ENCODE data around the gene PRDM5. TPM values are rescaled to one million over a fixed set of nuclear protein-coding genes. Genes with fewer than 3 reads are reported as not detected.
"Not testable (repeated sequence)": the region's sequence is repeated elsewhere in the genome, so short reads cannot be mapped to it uniquely, and the experiment has no call there.

The PRDM5 gene
- total RNA-seq, 1 donor from 2014 or later = not detected

- intact Hi-C loops (cut with micrococcal nuclease) = no loop called here
Observed at GRCh38 chr4:120760047-120760446, 162.5 kb downstream of the PRDM5 start.

- intact Hi-C loops (cut with micrococcal nuclease) = no loop called here
Observed at GRCh38 chr4:120755864-120756263, 166.7 kb downstream of the PRDM5 start.

GRCh38 chr4:120754590-120754989 is 167.9 kb downstream of the PRDM5 start:
- intact Hi-C loops (cut with micrococcal nuclease) = no loop called here

GRCh38 chr4:120753854-120754253 is 168.7 kb downstream of the PRDM5 start:
- intact Hi-C loops (cut with micrococcal nuclease) = no loop called here

GRCh38 chr4:120750152-120750525 is 172.4 kb downstream of the PRDM5 start:
- intact Hi-C loops (cut with micrococcal nuclease) = no loop called here

GRCh38 chr4:120749445-120750151 is 172.9 kb downstream of the PRDM5 start:
- intact Hi-C loops (cut with micrococcal nuclease) = no loop called here

- intact Hi-C loops (cut with micrococcal nuclease) = not testable (repeated sequence)
Observed at GRCh38 chr4:120741636-120742035, 180.9 kb downstream of the PRDM5 start.

GRCh38 chr4:120736312-120736711 is 186.2 kb downstream of the PRDM5 start:
- intact Hi-C loops (cut with micrococcal nuclease) = no loop called here

- intact Hi-C loops (cut with micrococcal nuclease) = no loop called here
Observed at GRCh38 chr4:120733968-120734367, 188.6 kb downstream of the PRDM5 start.

- intact Hi-C loops (cut with micrococcal nuclease) = no loop called here
Observed at GRCh38 chr4:120733054-120733453, 189.5 kb downstream of the PRDM5 start.

- intact Hi-C loops (cut with micrococcal nuclease) = no loop called here
Observed at GRCh38 chr4:120731561-120731960, 191.0 kb downstream of the PRDM5 start.

GRCh38 chr4:120730777-120731320 is 191.7 kb downstream of the PRDM5 start:
- intact Hi-C loops (cut with micrococcal nuclease) = no loop called here

- intact Hi-C loops (cut with micrococcal nuclease) = no loop called here
Observed at GRCh38 chr4:120728892-120729675, 193.4 kb downstream of the PRDM5 start.

- intact Hi-C loops (cut with micrococcal nuclease) = no loop called here
Observed at GRCh38 chr4:120725639-120726580, 196.6 kb downstream of the PRDM5 start.

- intact Hi-C loops (cut with micrococcal nuclease) = no loop called here
Observed at GRCh38 chr4:120724656-120725055, 197.9 kb downstream of the PRDM5 start.

GRCh38 chr4:120723986-120724385 is 198.5 kb downstream of the PRDM5 start:
- intact Hi-C loops (cut with micrococcal nuclease) = no loop called here

GRCh38 chr4:120723105-120723504 is 199.4 kb downstream of the PRDM5 start:
- intact Hi-C loops (cut with micrococcal nuclease) = no loop called here

GRCh38 chr4:120722655-120723054 is 199.9 kb downstream of the PRDM5 start:
- intact Hi-C loops (cut with micrococcal nuclease) = no loop called here

- intact Hi-C loops (cut with micrococcal nuclease) = no loop called here
Observed at GRCh38 chr4:120720354-120720934, 202.1 kb downstream of the PRDM5 start.

- intact Hi-C loops (cut with micrococcal nuclease) = loop anchor here (2.0 to 5.0 kb wide), 6 partner anchors 203 to 647 kb away; partner anchors contain the start of gene PRDM5
Observed at GRCh38 chr4:120718979-120719566, 203.5 kb downstream of the PRDM5 start.
